ENCODE measurements around the gene ALDH1L1.
A peak's percentile ranks its signal among the peaks of the same experiment; 100 is the strongest.

ALDH1L1 gene

GRCh38 chr3:126180477-126181397, at the start of gene ALDH1L1:
ALDH1L1 (minus strand) TSS chr3:126180586; CDS start chr3:126160979, 19,607 bp downstream.
- DNase-seq (ENCODE audit: low read depth in 2 of 2), result no peak

- no peak for DNase-seq (ENCODE audit: low read depth in 2 of 2)
These were observed 46.0 kb upstream of the ALDH1L1 start for GRCh38 chr3:126226374-126226773.

DNA sequence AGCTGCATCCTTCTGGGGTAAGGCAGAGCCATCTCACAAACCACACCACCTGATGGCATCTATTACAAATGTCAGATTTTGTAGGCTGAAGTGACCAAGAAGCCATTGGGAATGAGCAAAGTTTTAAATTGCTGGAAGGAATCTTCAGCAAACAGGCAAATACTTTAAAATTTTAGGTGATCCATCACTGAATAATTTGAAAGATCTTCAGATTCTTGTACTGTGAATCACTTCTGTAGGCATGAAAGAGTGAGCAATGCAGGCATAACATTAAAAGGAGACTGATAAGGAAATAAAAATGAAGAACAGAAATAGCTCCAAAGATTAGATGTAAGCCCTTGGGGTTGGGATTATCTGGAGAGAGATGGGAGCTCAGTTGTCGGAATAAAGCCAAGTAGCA, 36.0 kb upstream of the ALDH1L1 start:
- DNase-seq (ENCODE audit: low read depth in 2 of 2), result no peak

DNA sequence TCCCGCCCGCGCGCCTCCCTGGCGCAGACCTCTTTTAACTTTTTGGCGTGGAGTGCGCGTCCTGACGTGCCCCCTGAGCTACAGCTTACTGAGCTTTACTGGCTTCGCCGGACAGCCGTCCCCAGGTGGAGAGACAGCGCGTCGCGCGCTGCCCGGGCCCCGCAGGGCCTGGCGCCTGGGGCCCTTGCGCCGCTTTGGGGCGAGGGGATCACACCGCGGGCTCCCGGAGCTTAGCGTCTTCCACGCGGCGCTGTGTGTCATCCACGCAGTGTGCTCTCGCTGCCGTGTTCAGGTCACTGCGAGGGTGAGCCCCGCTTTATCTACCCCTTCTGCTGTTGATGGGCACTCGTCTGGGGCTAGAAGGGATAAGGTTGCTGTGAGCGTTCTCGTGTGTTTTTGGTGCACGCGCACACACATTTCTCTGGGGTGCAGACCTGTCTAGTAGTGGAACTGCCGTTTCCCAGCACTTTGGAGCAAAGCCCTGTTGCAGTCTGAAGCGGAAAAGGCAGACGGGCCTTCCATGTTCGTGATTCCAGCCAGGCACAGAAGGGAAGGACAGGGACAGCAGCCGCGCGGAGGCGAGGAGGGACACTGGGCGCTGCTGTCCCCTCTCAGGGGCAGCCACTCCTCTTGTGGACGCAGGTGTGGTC, 33.1 kb upstream of the ALDH1L1 start:
- no peak for DNase-seq (ENCODE audit: low read depth in 2 of 2)

DNA sequence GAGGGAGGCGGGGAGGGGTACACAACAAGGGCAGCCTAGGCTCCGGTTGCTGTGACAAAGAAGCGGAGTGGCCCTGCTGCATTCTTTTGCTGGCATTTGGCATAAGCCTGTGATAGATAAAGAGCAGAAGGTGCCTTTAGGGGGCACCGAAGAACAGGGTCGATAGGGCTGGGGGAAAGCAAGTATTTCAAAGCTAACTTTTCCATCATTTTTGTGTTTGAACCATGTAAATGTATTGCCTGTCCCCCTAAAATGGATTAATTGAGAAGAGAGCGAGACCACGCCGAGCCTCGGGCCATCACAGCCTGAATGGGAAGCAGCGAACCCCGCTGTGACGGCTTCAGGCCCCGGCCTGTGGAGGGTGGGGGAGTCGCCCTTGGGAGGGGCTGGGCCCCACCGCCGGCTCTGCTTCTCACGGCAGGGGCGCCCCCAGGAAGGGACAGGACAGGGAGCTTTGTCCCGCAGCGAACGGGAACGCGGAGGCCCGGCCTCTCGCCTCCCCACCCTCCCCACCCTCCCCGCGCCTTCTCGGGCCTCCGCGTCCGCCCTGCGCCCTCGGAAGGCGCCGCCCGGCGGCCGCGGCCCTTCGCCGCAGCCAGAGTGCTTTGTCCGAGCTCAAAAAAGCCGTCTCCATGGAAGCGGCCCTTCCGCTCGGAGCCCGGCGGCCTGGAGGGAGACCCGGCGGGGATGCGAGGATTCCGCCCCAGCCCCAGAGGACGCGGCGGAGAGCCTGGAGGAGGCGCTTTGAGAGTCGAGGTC, 32.4 kb upstream of the ALDH1L1 start:
- DNase-seq (ENCODE audit: low read depth in 2 of 2), result no peak

DNA sequence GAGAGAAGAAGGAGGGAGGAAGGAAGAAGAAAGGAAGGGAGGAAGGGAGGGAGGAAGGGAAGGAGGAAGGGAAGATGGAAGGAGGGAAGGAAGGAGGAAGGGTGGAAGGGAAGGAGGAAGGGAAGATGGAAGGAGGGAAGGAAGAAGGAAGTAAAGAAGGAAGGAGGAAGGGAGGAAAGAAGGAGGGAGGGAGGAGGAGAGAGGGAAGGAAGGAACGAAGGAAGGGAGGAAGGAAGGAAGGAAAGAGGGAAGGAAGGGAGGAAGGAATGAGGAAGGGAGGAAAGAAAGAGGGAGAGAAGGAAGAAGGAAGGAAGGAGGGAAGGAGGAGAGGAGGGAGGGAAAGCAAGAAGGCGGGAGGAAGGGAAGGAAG, 31.8 kb upstream of the ALDH1L1 start:
- DNase-seq (ENCODE audit: low read depth in 2 of 2), result no peak

GRCh38 chr3:126211569-126211968, 31.2 kb upstream of the ALDH1L1 start:
- no peak for DNase-seq (ENCODE audit: low read depth in 2 of 2)

GRCh38 chr3:126210606-126211005, 30.2 kb upstream of the ALDH1L1 start:
- DNase-seq (ENCODE audit: low read depth in 2 of 2), result no peak

GRCh38 chr3:126209741-126210140, 29.4 kb upstream of the ALDH1L1 start:
- no peak for DNase-seq (ENCODE audit: low read depth in 2 of 2)

DNA sequence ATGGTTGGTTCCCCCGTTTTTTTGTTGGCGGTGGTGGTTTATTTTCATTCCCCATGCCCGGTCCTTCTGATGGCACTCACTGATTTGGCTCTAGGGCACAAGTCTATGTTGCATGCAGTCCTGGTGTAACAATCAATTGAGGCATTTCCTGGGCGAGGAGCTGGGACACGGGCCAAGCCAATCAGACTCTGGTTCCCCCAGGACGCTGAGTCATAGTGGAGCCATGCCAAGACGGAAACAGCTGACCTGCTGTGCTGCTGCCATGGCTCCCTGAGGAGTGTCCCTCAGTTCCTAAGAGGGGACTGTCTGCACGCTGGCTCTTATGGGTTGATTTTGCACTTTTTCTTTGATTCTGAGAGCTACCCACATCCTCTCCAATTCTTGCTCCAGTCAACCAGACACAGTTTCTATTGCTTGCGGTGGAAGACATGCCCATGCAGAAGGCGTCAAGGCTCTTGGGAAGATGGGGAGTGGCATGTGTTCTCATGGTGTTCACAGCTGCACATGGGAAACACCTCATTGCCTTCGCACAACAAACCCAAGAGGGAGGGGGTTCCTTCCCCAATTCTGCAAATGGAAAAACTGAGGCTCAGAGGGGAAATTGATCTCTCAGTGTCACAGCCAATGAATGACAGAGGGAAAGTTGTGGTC, 28.3 kb upstream of the ALDH1L1 start:
- no peak for DNase-seq (ENCODE audit: low read depth in 2 of 2)

DNA sequence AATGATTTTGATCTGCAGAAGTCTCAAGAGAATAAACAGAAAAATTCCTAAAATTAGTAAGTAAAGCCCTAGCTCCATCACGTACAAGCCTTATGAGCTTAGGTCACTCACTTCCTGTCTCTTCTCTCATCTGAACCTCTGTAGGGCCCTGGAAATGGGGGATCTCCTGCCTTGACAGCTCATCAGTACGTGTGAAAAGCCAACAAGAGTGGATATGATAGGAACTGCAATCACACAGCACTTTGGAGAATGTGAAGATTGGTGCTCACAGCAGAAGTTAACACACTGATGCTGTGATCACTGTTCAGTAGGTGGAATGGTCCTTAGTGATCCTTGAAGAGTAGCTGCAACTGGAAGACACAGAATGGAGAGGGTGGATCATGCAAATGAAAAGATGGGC, 27.8 kb upstream of the ALDH1L1 start:
- no peak for DNase-seq (ENCODE audit: low read depth in 2 of 2)

DNA sequence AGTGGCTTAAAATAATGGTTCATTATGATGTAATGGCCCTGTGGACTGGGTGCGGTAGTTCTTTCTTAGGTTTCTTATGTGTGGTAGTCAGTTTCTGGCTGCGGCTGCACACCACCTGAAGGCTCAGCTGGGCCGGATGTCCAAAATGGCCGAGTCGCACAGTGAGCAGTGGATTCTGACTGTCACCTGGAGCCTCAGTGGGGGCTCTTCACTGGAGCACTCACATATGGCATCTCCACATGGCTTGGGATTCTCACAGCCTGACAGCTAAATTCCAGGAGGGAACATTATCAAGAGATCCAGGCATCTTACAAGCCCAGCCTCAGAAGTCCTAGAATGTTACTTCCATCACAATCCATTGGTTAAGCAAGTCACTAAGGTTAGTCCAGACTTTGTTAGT, 26.8 kb upstream of the ALDH1L1 start:
- DNase-seq (ENCODE audit: low read depth in 2 of 2), result no peak

- no peak for DNase-seq (ENCODE audit: low read depth in 2 of 2)
These were observed 25.6 kb upstream of the ALDH1L1 start for GRCh38 chr3:126205717-126206655.

DNA sequence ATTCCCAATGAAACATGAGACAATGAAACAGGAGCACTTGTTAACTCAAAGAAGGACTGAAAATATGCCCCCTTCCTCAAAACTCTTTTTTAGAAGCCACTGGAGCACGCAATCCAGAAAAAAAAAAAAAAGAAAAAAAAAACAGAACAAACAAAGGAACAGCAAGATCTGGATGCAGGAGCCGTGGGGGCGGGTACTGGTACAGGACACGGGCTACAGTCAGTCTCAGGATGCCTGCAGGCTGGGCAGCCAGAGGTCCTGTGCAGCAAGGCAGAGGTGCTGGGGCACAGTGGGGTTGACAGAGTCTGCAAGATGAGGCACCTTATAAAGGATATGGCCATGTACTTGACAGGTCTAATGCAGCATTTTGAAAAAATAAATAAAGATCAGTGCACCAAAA, 22.3 kb upstream of the ALDH1L1 start:
- DNase-seq (ENCODE audit: low read depth in 2 of 2), result no peak

GRCh38 chr3:126202276-126202675, 21.9 kb upstream of the ALDH1L1 start:
- no peak for DNase-seq (ENCODE audit: low read depth in 2 of 2)

DNA sequence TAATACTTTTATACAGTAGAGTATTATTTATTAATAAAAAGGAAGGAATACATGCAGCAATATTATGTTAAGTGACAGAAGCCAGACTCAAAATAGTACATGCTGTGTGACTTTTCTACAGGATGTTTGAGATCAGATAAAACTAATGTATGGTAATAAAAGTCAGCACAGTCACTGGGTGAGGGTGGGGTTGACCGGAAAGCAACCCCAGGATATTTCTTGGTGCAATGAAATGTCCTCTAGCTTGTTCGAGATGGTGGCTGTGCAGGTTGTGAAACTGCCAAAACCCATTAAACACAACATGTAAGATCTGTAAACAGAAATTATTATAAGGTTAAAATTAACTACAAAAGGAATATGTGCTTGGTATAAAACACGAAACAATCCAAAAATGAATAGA, 20.8 kb upstream of the ALDH1L1 start:
- no peak for DNase-seq (ENCODE audit: low read depth in 2 of 2)

DNA sequence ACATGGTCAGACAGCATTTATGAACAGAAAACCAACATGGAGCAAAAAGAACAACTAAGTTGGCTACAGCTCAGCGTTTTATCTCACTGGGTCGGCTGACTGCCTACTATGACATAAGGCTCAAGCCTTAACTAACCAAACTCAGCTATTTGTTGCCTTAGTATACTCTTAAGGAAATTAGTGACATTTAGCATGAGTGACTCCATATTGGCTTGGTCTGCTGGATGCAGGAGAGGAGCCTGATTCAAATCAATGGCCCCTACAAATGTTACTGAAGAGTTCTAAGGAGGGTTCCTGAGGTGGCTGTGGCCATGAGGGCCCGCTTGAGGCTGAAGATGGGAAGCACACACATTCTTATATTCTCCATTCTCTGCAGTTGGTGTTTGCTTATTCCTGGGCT, 20.1 kb upstream of the ALDH1L1 start:
- no peak for DNase-seq (ENCODE audit: low read depth in 2 of 2)

- no peak for DNase-seq (ENCODE audit: low read depth in 2 of 2)
These were observed 18.9 kb upstream of the ALDH1L1 start for GRCh38 chr3:126199256-126199655.

DNA sequence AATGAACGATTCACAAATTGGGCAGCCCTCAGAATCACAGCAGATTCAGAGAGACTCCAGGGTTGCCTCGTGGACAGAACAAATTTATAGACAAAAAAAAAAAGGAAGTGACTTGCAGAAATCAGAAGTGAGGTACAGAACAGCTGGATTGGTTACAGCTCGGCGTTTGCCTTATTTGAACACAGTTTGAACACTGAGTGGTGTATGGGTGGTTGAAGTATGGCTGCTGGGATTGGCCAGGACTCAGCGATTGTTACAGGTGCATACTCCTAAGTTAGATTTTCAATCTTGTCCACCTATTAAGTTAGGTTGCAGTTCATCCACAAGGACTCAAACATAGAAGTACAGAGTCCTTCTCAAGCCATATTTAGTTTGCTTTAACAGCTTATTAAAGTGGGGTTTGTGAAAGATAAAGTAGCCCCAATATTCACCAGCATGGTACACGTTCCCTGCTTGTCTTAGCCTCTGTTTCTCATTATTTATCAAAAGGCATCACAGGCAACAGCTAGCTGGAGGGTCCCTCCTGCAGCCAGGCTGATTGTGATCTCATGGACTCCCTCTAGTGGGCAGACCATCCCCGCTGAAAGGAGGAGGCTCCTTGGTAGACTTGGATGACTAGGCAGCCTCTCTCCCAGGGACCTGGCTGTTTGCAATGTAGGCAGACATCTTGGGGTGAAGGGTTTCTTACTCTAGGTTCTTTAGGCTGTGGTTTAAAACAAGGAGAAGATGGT, 17.6 kb upstream of the ALDH1L1 start:
- DNase-seq (ENCODE audit: low read depth in 2 of 2), result peak in 1 of 2 donors; percentile 19

- DNase-seq (ENCODE audit: low read depth in 2 of 2), result no peak
These were observed 17.0 kb upstream of the ALDH1L1 start for GRCh38 chr3:126197343-126197742.

Measured in activated CD8-positive, alpha-beta memory T cell treated with anti-CD3 and anti-CD28 coated beads for 4 hours (primary cell).